ENCODE results near the gene STC2.

- no peak for TF ChIP-seq POLR2A (IDR thresholded peaks at IDR 0.05; ENCODE audit: low read depth, low read length)
- no peak for TF ChIP-seq CTCF (conservative IDR thresholded peaks at IDR 0.05; ENCODE audit: low read depth, low read length)
Observed at GRCh38 chr5:173321886-173322285, 6.3 kb downstream of the STC2 start.

Measured in IMR-90 (cell line).